HG02763 (cell line): ENCODE measurements around the gene CFAP61.

Source experiments
- ATAC-seq: cut with Tn5 transposase; IDR thresholded peaks from one replicate; pipeline ENCODE4 v1.9.1; 2021; ENCODE audit warnings: mild to moderate bottlenecking, moderate library complexity; ENCODE audit not compliant: unreplicated experiment

Gene CFAP61

GRCh38 chr20:20150241-20150640 is 97.9 kb downstream of the CFAP61 start:
- ATAC-seq: no peak

- ATAC-seq: no peak
Observed at GRCh38 chr20:20160520-20160919, 108.2 kb downstream of the CFAP61 start.

DNA sequence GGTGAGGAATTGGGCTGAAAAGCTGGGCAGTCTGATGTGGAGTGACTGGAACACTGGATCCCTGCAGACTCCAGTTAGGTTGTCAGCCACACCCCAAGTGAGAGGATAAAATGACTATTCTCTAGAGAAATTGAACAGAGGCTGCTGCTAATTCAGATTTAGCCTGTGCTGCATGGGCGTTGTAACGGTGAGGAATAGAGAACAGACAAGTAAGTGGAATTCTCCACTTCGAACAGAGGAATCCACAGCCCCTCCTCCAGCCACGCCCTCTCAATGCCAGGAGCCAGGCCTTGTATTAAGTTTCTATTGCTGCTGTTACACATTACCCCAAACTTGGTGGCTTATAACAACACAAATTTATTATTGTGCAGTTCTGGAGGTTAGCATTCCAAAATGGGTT is 109.3 kb downstream of the CFAP61 start:
- ATAC-seq: no peak

- no peak for ATAC-seq
Observed at GRCh38 chr20:20167698-20168097, 115.4 kb downstream of the CFAP61 start.

GRCh38 chr20:20173254-20173653 is 120.9 kb downstream of the CFAP61 start:
- ATAC-seq: no peak

GRCh38 chr20:20174089-20174835 is 121.9 kb downstream of the CFAP61 start:
- ATAC-seq: no peak

DNA sequence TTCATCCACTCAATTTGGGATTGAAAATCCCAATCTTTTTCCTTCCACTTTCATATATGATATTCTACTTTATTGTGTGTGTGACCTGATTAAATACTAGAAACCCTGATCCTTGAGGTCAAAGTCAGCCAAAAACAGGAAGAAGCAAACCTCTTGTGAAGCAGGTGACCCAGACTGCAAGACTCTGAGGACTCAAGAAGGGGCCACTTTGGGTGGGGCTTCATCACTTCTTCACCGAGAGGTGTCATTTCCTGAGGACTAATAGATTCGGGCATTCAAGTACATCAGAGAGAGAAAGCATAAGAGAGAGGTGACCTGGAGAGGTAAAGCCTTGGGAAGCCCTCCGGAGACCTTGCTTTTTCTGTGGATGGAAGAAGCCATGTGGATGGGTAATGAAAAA is 129.0 kb downstream of the CFAP61 start:
- ATAC-seq: no peak

DNA sequence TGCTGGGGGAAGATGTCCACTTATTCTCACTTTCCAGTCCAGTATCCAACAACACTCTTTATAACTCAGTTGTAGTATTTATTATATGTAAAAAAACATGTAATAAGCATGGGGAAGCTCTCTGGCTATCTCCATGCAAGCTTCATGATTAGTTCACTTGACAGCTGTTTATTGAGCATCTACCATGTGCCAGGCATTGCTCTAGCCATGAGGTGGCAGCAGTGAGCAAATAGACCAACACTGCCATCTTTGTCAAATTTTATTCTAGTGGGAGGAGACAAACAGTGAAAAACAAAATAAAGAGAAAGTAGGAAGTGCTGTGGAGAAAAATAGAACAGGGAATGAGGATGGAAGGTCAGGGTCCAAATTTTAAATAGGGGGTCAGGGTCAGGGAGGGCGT is 131.8 kb downstream of the CFAP61 start:
- no peak for ATAC-seq

DNA sequence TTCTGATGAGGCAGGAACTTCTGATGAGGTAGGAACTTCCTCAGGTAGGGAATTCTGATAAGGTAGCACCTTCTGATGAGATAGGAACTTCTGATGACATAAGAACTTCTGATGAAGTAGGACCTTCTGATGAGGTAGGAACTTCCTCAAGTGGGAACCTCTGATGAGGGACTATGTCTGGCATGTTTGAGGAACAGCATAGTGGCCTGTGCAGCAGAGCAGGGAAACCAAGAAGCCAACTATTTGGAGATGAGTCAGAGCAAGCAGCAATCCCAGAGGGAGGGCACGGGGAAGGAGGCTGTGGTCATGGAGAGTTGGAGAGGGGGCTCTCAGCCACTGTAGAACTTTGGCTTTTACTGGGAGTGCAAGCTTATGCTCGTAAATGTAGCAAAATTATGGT is 132.4 kb downstream of the CFAP61 start:
- ATAC-seq: no peak

GRCh38 chr20:20188647-20189046 is 136.3 kb downstream of the CFAP61 start:
- ATAC-seq: peak; percentile 59

- no peak for ATAC-seq
Observed at GRCh38 chr20:20192366-20192765, 140.0 kb downstream of the CFAP61 start.

- ATAC-seq: no peak
Observed at GRCh38 chr20:20195021-20195705, 142.8 kb downstream of the CFAP61 start.

DNA sequence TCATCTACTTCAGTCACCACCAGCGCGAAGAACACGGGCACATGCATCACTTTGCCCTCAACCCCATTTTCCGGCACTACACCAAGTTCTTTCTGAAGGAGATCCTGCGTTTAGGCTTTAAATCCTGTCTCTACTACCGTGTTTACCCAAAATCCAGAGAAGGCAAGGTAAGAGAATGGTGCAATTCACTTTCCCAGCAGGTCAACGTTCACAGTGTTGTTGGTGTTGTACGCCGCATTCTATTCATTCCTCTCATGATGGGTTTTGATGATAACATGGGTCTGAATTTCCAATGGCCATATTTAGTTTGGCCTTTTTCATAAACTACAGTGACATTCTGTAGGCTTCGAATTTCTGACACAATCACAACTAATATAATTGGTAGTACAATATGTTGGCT is 144.3 kb downstream of the CFAP61 start:
- no peak for ATAC-seq

DNA sequence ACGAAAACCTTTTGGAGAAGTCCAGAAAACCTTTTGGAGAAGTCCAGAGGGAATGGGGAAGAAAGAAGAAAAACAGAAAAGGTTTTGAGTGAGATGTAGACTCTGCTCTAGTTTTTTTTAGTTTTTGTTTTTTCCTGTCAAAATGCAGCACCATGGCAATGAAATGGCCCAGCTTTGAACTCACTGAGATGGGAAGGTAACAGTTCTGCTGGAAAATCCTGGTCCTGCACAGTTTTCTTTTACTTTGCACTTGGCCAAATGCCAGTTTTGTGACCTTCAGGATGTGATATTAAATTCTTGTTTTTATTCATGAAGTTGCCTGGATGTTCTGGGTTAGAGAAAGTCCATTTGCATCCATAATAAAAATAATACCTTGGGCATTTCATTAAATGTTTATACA is 145.7 kb downstream of the CFAP61 start:
- ATAC-seq: no peak

GRCh38 chr20:20199361-20200160 is 147.2 kb downstream of the CFAP61 start:
- ATAC-seq: no peak

GRCh38 chr20:20201124-20201523 is 148.8 kb downstream of the CFAP61 start:
- no peak for ATAC-seq

GRCh38 chr20:20201639-20202038 is 149.3 kb downstream of the CFAP61 start:
- no peak for ATAC-seq

- no peak for ATAC-seq
Observed at GRCh38 chr20:20202768-20203167, 150.4 kb downstream of the CFAP61 start.

DNA sequence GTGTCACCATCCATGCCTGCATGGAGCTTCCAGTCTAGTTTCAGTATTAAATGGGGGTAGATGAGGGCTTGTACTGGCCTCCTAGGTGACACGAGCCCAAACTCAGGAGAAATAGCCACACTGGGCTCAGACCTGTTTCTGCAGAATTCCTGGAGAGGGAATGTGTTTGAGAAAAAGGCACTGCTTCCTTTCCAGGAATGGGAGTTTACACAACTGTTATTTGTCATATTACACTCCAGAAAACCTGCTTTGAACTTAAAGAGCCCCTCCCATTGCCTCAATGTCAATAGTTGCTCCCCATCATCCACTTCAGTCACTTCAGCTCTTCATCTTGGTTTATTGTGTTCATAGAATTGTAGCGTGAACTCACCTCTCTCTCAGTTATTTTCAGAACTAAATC is 151.5 kb downstream of the CFAP61 start:
- no peak for ATAC-seq

- ATAC-seq: no peak
Observed at GRCh38 chr20:20204256-20204655, 151.9 kb downstream of the CFAP61 start.

- no peak for ATAC-seq
Observed at GRCh38 chr20:20205141-20205861, 153.0 kb downstream of the CFAP61 start.
